Left lung (tissue), 10 donors: ENCODE measurements around the gene ENTPD8. TPM values are rescaled to one million over a fixed set of nuclear protein-coding genes. Genes with fewer than 3 reads are reported as not detected.

Source experiments
- ATAC-seq: fragments of 200-7000 bp; cut with Tn5 transposase; one replicate; pipeline ENCODE4 v1.9.1; 2020; ENCODE audit warnings: moderate library complexity
- DNase-seq, 4 donors: peaks; one replicate each; pipeline ENCODE4 v3.0.0-alpha.2; 2013 to 2020
- H3K27ac ChIP-seq, 2 donors: fragments of 200-600 bp; sonication (generic) in 1 of 2; one replicate each; pipeline versions ENCODE4 v1.5.0 to v1.8.0; 2020 to 2021
- H3K27me3 ChIP-seq, 2 donors: fragments of 200-600 bp; sonication (generic) in 1 of 2; one replicate each; pipeline versions ENCODE4 v1.5.0 to v1.8.0; 2020 to 2021
- H3K36me3 ChIP-seq, 2 donors: fragments of 200-600 bp; sonication (generic) in 1 of 2; one replicate each; pipeline versions ENCODE4 v1.5.0 to v1.8.0; 2020 to 2021
- H3K4me1 ChIP-seq, 2 donors: fragments of 200-600 bp; one replicate each; pipeline ENCODE4 v1.8.0; 2021
- H3K4me3 ChIP-seq, 2 donors: fragments of 200-600 bp; sonication (generic) in 1 of 2; one replicate each; pipeline versions ENCODE4 v1.5.0 to v1.8.0; 2020 to 2021; ENCODE audit warnings: mild to moderate bottlenecking in 1 of 2
- H3K9me3 ChIP-seq, 2 donors: fragments of 200-600 bp; sonication (generic) in 1 of 2; one replicate each; pipeline versions ENCODE4 v1.5.0 to v1.8.0; 2020 to 2021
- intact Hi-C, 2 donors: fragments of 100-400 bp; cut with DNase I; formaldehyde crosslinking; loops; one replicate each; pipeline versions ENCODE4 v1.11.2 to v1.14.2; 2022
- polyA plus RNA-seq, 6 donors: library from polyadenylated mRNA; unstranded; fragments of 120-200 nt; gene quantifications; one replicate each; pipeline ENCODE4 v1.2.1, GENCODE V29; 2013; ENCODE audit not compliant: insufficient read length in 6 of 6
- total RNA-seq, 2 donors: library from RNA; stranded (reverse); fragmentation: NEBNext Ultra II Directional; extraction: Animal tissue kit (Norgen Biotek cat#: 25700); gene quantifications; one replicate each; pipeline ENCODE4 v1.2.1, GENCODE V29; 2021
- TF ChIP-seq, protein P1 (sequence below), 2 donors: fragments of 200-600 bp; sonication (generic) in 1 of 2; IDR thresholded peaks; one replicate each; pipeline versions ENCODE4 v1.5.0 to v1.8.0; 2021; ENCODE audit warnings: antibody characterized with exemption in 2 of 2
- donor health status: DM: no; HTN: yes; CAD: no.
- donor health status: DM: no; HTN: no; CAD: no.

ENTPD8 gene
- total and polyA plus RNA-seq, 8 donors, result 0.15 to 0.68 (median 0.40) TPM; not detected in 1

DNA sequence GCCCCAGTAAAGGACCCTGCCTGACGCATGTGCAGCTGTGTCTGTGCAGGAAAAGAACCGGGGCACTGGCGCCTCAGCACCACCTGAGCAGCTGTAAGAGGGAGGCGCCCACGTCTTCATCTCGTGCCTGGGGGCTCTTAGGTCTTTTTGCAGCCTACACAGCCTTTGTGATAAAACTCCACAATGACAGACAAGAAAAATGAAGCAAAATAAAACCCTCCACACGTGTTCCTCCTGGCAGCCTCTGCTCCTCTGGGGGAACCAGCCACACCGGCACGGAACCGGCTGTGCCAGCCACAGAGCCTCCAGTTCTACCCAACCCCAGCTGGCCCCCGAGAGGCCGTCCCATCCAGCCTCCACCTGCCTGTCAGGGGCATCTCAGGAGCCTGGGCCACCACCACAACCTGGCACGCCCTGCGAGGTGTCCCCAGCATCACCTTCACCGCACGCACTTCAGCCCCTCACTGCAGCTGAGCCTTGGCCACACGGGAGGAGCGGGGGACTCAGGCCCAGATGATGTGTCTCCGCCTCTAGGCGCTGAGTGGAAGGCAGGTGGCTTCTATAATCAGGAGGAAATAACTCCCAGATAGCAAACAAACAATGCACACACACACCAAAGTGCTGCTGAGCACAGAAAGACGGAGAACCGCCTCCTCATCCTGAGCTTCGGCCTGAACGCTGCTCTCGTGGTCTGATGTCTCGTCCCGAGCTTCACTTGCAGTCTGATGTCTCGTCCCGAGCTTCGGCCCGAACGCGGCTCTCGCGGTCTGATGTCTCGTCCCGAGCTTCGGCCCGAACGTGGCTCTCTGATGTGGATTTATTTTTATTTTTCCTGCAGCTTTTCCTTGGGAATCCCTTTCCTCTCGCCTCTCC lies 46.5 kb upstream of the ENTPD8 start:
- Histone ChIP-seq H3K36me3 (no peaks in the 10 kb centered on the region), H3K9me3 (no peaks in the 10 kb centered on the region), H3K27ac (no peak overlapping the region), H3K4me1 (no peaks in the 10 kb centered on the region), H3K4me3 (no peak overlapping the region), H3K27me3 (no peaks in the 10 kb centered on the region)
- intact Hi-C loops, result no loop called here
- DNase-seq, result peak in 1 of 4 donors; percentile 68
- no peak for ATAC-seq
- TF ChIP-seq, protein P1, sequence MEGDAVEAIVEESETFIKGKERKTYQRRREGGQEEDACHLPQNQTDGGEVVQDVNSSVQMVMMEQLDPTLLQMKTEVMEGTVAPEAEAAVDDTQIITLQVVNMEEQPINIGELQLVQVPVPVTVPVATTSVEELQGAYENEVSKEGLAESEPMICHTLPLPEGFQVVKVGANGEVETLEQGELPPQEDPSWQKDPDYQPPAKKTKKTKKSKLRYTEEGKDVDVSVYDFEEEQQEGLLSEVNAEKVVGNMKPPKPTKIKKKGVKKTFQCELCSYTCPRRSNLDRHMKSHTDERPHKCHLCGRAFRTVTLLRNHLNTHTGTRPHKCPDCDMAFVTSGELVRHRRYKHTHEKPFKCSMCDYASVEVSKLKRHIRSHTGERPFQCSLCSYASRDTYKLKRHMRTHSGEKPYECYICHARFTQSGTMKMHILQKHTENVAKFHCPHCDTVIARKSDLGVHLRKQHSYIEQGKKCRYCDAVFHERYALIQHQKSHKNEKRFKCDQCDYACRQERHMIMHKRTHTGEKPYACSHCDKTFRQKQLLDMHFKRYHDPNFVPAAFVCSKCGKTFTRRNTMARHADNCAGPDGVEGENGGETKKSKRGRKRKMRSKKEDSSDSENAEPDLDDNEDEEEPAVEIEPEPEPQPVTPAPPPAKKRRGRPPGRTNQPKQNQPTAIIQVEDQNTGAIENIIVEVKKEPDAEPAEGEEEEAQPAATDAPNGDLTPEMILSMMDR (IDR thresholded peaks at IDR 0.05), result no peak

- Histone ChIP-seq H3K4me3 (no peak overlapping the region), H3K27me3 (no peaks in the 10 kb centered on the region), H3K36me3 (no peaks in the 10 kb centered on the region), H3K4me1 (peaks cover 0 to 8% of the 10 kb centered on the region in 2 donors), H3K27ac (no peak overlapping the region), H3K9me3 (no peaks in the 10 kb centered on the region)
- no peak for ATAC-seq
- intact Hi-C loops, result no loop called here
- DNase-seq, result peak in 1 of 4 donors; percentile 72
- TF ChIP-seq, protein P1 (IDR thresholded peaks at IDR 0.05), result no peak
These were observed 45.6 kb upstream of the ENTPD8 start for GRCh38 chr9:137486545-137487453.

- Histone ChIP-seq H3K36me3 (no peaks in the 10 kb centered on the region), H3K9me3 (no peaks in the 10 kb centered on the region), H3K4me3 (no peak overlapping the region), H3K27me3 (no peaks in the 10 kb centered on the region), H3K4me1 (peaks cover 0 to 8% of the 10 kb centered on the region in 2 donors), H3K27ac (no peak overlapping the region)
- no peak for ATAC-seq
- DNase-seq, result no peak
- intact Hi-C loops, result no loop called here
- TF ChIP-seq, protein P1 (IDR thresholded peaks at IDR 0.05), result no peak
These were observed 45.0 kb upstream of the ENTPD8 start for GRCh38 chr9:137486141-137486490.

DNA sequence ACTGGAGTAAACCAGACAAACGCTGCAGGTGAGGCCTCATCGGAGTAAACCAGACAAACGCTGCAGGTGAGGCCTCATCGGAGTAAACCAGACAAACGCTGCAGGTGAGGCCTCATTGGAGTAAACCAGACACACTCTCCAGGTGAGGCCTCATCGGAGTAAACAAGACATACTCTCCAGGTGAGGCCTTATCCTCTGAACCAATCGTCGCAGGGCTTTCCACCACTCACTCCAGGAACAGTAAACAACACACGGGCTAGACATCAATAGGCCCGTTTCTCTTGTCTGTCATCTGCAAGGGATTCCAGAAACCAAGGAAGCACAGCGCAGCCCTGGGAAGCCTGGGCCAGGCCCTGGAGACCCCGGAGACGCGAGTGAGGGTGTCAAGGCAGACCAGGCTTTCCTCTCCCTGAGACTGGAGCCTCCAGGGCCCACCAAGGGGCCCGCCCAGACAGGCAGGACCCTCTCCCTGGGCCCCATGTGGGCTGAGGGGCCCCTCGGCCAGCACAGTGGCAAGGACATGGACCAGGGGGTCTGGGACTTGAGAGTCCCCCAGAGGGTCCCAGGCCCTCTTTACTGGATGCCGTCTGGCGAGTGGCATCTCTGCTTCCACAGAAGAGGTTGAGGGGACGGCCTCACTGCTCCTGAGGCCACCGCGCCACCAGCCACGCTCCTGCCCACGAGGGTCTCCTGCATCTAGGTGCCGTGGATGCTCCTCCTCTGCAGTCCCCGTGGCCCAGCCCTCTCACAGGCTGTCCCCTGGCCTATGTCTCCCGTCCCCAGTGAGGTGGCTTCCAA lies 44.4 kb upstream of the ENTPD8 start:
- Histone ChIP-seq H3K36me3 (no peaks in the 10 kb centered on the region), H3K4me1 (peaks cover 0 to 8% of the 10 kb centered on the region in 2 donors), H3K27me3 (no peaks in the 10 kb centered on the region), H3K4me3 (no peak overlapping the region), H3K9me3 (no peaks in the 10 kb centered on the region), H3K27ac (no peak overlapping the region)
- DNase-seq (peak in 1 of 4 donors; percentile 58), ATAC-seq (no peak)
- intact Hi-C loops, result no loop called here
- TF ChIP-seq, protein P1 (IDR thresholded peaks at IDR 0.05), result no peak
